A549 (cell line): ENCODE data around the gene HLA-A. TPM values are rescaled to one million over a fixed set of nuclear protein-coding genes. Genes with fewer than 3 reads are reported as not detected.

ENCODE experiments used
- ATAC-seq, 2 experiments: fragments of 200-7000 bp in 1 of 2; fragments of >200 bp in 1 of 2; cut with Nextera tagmentation in 1 of 2; cut with Tn5 transposase in 1 of 2; 3 replicates each; pipeline versions ENCODE4 v1.8.0 to v1.9.1; 2018 to 2020; ENCODE audit warnings: mild to moderate bottlenecking in 1 of 2, moderate library complexity in 1 of 2
- CTCF ChIA-PET: fragments of 300-600 bp; sonication (Branson Sonifier 250); formaldehyde crosslinking; extraction: SDS; loops from one replicate; lab custom pipeline; 2021; ENCODE audit warnings: antibody characterized with exemption, inconsistent platforms; lab: Yijun Ruan, JAX
- POLR2A ChIA-PET: fragments of 350-600 bp; formaldehyde crosslinking; extraction: SDS; loops from one replicate; lab custom pipeline; 2021; ENCODE audit warnings: antibody characterized with exemption, inconsistent platforms; lab: Yijun Ruan, JAX
- DNase-seq, 2 experiments: peaks; one replicate each; pipeline versions ENCODE4 v3.0.0 to v3.0.0-alpha.2; 2011 to 2016; ENCODE audit warnings: low read depth in 1 of 2, low spot score in 1 of 2
- FAIRE-seq: peaks from 2 replicates; lab custom pipeline; 2011; peaks lifted over from hg19 to GRCh38; lab: Jason Lieb, UNC
- H3K27ac ChIP-seq, 2 experiments: fragments of >200 bp; sonication (Bioruptor Twin); formaldehyde crosslinking; 3 replicates each; pipeline ENCODE4 v1.5.1; 2016 to 2017
- H3K4me1 ChIP-seq: fragments of >200 bp; sonication (Bioruptor Twin); formaldehyde crosslinking; 3 replicates; pipeline ENCODE4 v1.6.1; 2016
- H3K4me2 ChIP-seq: fragments of >200 bp; sonication (Bioruptor Twin); formaldehyde crosslinking; 3 replicates; pipeline ENCODE4 v1.6.1; 2016
- H3K4me3 ChIP-seq: fragments of >200 bp; sonication (Bioruptor Twin); formaldehyde crosslinking; 3 replicates; pipeline ENCODE4 v1.5.1; 2016
- H3K9me3 ChIP-seq: fragments of >200 bp; sonication (Bioruptor Twin); formaldehyde crosslinking; 3 replicates; pipeline ENCODE4 v1.6.1; 2016
- BHLHE40 ChIP-seq: IDR thresholded peaks from 2 replicates; pipeline ENCODE4 v1.6.1; 2012; ENCODE audit warnings: low read depth, low read length, inconsistent platforms
- CBX2 ChIP-seq: fragments of 200-600 bp; sonication (generic); IDR thresholded peaks from 2 replicates; pipeline ENCODE4 v1.6.1; 2016; ENCODE audit warnings: low read depth, mild to moderate bottlenecking, borderline replicate concordance
- CBX8 ChIP-seq: fragments of 200-600 bp; sonication (generic); IDR thresholded peaks from 2 replicates; pipeline ENCODE4 v1.6.1; 2016
- ESRRA ChIP-seq: fragments of 150-350 bp; IDR thresholded peaks from 2 replicates; pipeline ENCODE4 v1.6.1; 2014; ENCODE audit warnings: mild to moderate bottlenecking, low read length, borderline replicate concordance
- FOSL2 ChIP-seq, 2 experiments: fragments of 450-650 bp in 1 of 2; fragments of >200 bp in 1 of 2; sonication (Bioruptor Twin) in 1 of 2; formaldehyde crosslinking; IDR thresholded peaks; 2 replicates each; pipeline versions ENCODE4 v1.5.0 to v1.6.1; 2016 to 2020; ENCODE audit warnings: mild to moderate bottlenecking in 1 of 2, moderate library complexity in 1 of 2
- FOXS1 ChIP-seq: fragments of 250-450 bp; sonication (Bioruptor Pico); IDR thresholded peaks from 2 replicates; pipeline ENCODE4 v1.5.0; 2020; ENCODE audit warnings: mild to moderate bottlenecking, moderate library complexity
- HEYL ChIP-seq: fragments of 250-450 bp; sonication (Bioruptor Pico); IDR thresholded peaks from 2 replicates; pipeline ENCODE4 v1.8.0; 2021; ENCODE audit warnings: mild to moderate bottlenecking, moderate library complexity
- JUN ChIP-seq, 2 experiments: fragments of >200 bp; sonication (Bioruptor Twin); formaldehyde crosslinking; IDR thresholded peaks; 2 replicates in 1 of 2; 3 replicates in 1 of 2; pipeline ENCODE4 v1.6.1; 2016 to 2017
- MAFK ChIP-seq: fragments of 450-650 bp; IDR thresholded peaks from 2 replicates; pipeline ENCODE4 v1.6.1; 2014; ENCODE audit not compliant: partially characterized antibody
- MAZ ChIP-seq: fragments of 150-350 bp; IDR thresholded peaks from 2 replicates; pipeline ENCODE4 v1.6.1; 2014; ENCODE audit warnings: antibody characterized with exemption, low read depth, low read length, borderline replicate concordance
- MYC ChIP-seq: IDR thresholded peaks from 2 replicates; pipeline ENCODE4 v1.6.1; 2012; ENCODE audit warnings: mild to moderate bottlenecking, inconsistent platforms, low read length, improper control_type of control experiment, borderline replicate concordance
- NFE2L2 ChIP-seq: fragments of 150-350 bp; conservative IDR thresholded peaks from 2 replicates; pipeline ENCODE4 v1.6.1; 2014; ENCODE audit warnings: low read length
- POLR2A ChIP-seq: IDR thresholded peaks from 2 replicates; pipeline ENCODE4 v1.6.1; 2012; ENCODE audit warnings: mild to moderate bottlenecking, low read length
- RAD21 ChIP-seq, 2 experiments: fragments of >200 bp in 1 of 2; sonication (Bioruptor Twin) in 1 of 2; formaldehyde crosslinking in 1 of 2; IDR thresholded peaks in 1 of 2; conservative IDR thresholded peaks in 1 of 2; 2 replicates in 1 of 2; 3 replicates in 1 of 2; pipeline ENCODE4 v1.6.1; 2012 to 2018; ENCODE audit warnings: inconsistent platforms in 1 of 2
- RNF2 ChIP-seq: fragments of 200-600 bp; sonication (generic); IDR thresholded peaks from 2 replicates; pipeline ENCODE4 v1.6.1; 2016; ENCODE audit warnings: low read depth, mild to moderate bottlenecking, antibody characterized with exemption, moderate library complexity, borderline replicate concordance
- TFCP2L1 ChIP-seq: fragments of 250-450 bp; sonication (Bioruptor Pico); IDR thresholded peaks from 2 replicates; pipeline ENCODE4 v1.5.0; 2021; ENCODE audit warnings: mild to moderate bottlenecking
- ZSCAN20 ChIP-seq: fragments of 250-450 bp; sonication (Bioruptor Pico); IDR thresholded peaks from 2 replicates; pipeline ENCODE4 v1.8.0; 2022; ENCODE audit warnings: mild to moderate bottlenecking, moderate library complexity
- WGBS: methylation state at CpG from one replicate; pipeline ENCODE4 v1.1.6; 2017; ENCODE audit errors: missing lambda C conversion rate; 5-methylcytosine and 5-hydroxymethylcytosine counted together
- polyA plus RNA-seq, 4 experiments: library from polyadenylated mRNA; depleted of rRNA in 3 of 4; stranded (reverse); fragments of >200 nt; fragmentation: RNase III in 1 of 4; extraction: RNeasy Plus Mini Kit Qiagen cat#74134 plus additional on column Dnase treatment in 1 of 4; gene quantifications; 2 replicates in 3 of 4; 3 replicates in 1 of 4; pipeline ENCODE4 v1.2.3, GENCODE V29; 2011 to 2017
- TF ChIP-seq, protein P1 (sequence below): IDR thresholded peaks from 2 replicates; pipeline ENCODE4 v1.6.1; 2012
- TF ChIP-seq, protein P2 (sequence below): fragments of 200-600 bp; sonication (generic); IDR thresholded peaks from 2 replicates; pipeline ENCODE4 v1.6.1; 2016; ENCODE audit warnings: antibody characterized with exemption, mild to moderate bottlenecking, moderate library complexity
- TF ChIP-seq, protein P3 (sequence below): fragments of >200 bp; sonication (Bioruptor Twin); formaldehyde crosslinking; IDR thresholded peaks from 3 replicates; pipeline ENCODE4 v1.6.1; 2016

HLA-A gene
- polyA plus RNA-seq, 2 of the 4 experiments (the other 2 are of a cell fraction), result 78.8 to 95.0 TPM

DNA sequence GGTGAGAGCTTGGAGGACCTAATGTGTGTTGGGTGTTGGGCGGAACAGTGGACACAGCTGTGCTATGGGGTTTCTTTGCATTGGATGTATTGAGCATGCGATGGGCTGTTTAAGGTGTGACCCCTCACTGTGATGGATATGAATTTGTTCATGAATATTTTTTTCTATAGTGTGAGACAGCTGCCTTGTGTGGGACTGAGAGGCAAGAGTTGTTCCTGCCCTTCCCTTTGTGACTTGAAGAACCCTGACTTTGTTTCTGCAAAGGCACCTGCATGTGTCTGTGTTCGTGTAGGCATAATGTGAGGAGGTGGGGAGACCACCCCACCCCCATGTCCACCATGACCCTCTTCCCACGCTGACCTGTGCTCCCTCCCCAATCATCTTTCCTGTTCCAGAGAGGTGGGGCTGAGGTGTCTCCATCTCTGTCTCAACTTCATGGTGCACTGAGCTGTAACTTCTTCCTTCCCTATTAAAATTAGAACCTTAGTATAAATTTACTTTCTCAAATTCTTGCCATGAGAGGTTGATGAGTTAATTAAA is 3.0 kb downstream of the HLA-A start (continued):
- TF ChIP-seq CBX8, result no peak

DNA sequence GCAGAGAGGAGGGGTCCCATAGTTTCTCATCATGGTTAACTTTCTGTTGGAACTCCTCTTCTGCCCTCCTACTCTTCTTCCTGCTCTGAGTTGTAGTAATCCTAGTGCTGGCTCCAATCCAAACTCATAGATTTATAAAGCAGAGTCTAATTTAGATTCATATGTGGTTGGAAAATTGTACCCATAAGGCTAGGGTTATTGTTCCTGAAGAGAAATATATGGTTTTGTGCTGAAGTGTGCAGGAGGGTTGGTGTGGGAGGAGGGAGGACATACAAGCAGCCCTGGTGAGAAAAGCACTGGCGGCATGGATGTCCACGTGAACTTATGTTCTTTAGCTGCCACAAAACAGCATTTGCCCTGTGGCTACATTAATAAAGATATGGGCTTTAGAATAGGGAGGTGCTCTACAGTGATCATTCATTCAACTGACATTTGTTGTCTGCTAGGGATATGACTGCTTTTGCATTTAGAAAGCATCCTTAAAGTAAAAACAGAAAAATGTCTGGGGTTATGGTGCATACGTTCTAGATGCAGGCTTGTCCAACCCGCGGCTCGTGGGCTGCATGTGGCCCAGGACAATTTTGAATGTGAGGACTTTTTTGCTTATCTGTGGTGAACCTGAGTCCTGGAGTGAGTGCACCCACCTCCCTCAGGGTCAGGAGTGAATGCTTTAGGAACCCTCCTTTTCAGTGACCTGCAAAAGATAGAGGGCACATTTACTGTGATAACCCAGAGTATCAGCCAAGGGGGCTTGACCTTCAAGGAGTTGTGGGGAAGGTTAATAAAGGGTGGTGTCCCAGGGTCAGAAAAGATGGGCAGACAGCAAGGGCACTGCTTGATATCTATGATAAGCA is 4.1 kb downstream of the HLA-A start:
- Histone ChIP-seq H3K27ac (no peak overlapping the region), H3K9me3 (no peaks in the 10 kb centered on the region), H3K4me1 (no peaks in the 10 kb centered on the region), H3K4me3 (no peak overlapping the region), H3K4me2 (no peak overlapping the region)
- TF ChIP-seq NFE2L2 (no peak), RAD21 (conservative IDR thresholded peaks at IDR 0.05 in 1 of 2, IDR thresholded peaks at IDR 0.05 in 1 of 2) (no peak), HEYL (CRISPR knock-in tag) (no peak), JUN (IDR thresholded peaks at IDR 0.05) (no peak), CBX8 (no peak), POLR2A (no peak), BHLHE40 (no peak), TFCP2L1 (CRISPR knock-in tag) (no peak), ZSCAN20 (CRISPR knock-in tag) (no peak), CBX2 (no peak), RNF2 (no peak), MYC (no peak)
- TF ChIP-seq, protein P1, sequence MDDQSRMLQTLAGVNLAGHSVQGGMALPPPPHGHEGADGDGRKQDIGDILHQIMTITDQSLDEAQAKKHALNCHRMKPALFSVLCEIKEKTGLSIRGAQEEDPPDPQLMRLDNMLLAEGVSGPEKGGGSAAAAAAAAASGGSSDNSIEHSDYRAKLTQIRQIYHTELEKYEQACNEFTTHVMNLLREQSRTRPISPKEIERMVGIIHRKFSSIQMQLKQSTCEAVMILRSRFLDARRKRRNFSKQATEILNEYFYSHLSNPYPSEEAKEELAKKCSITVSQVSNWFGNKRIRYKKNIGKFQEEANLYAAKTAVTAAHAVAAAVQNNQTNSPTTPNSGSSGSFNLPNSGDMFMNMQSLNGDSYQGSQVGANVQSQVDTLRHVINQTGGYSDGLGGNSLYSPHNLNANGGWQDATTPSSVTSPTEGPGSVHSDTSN, result no peak
- ATAC-seq (no peak), DNase-seq (no peak), FAIRE-seq (no peak)
- WGBS, result 70% methylated on average over 6 of the region's 6 CpGs
- POLR2A ChIA-PET, result interaction anchor here (0.6 kb wide), 1 partner anchor 18 kb away, joined by 3 read pairs; no protein-coding TSS in a partner anchor
- CTCF ChIA-PET, result interaction anchor here (0.6 kb wide), 1 partner anchor 99 kb away, joined by 4 read pairs; no protein-coding TSS in a partner anchor

DNA sequence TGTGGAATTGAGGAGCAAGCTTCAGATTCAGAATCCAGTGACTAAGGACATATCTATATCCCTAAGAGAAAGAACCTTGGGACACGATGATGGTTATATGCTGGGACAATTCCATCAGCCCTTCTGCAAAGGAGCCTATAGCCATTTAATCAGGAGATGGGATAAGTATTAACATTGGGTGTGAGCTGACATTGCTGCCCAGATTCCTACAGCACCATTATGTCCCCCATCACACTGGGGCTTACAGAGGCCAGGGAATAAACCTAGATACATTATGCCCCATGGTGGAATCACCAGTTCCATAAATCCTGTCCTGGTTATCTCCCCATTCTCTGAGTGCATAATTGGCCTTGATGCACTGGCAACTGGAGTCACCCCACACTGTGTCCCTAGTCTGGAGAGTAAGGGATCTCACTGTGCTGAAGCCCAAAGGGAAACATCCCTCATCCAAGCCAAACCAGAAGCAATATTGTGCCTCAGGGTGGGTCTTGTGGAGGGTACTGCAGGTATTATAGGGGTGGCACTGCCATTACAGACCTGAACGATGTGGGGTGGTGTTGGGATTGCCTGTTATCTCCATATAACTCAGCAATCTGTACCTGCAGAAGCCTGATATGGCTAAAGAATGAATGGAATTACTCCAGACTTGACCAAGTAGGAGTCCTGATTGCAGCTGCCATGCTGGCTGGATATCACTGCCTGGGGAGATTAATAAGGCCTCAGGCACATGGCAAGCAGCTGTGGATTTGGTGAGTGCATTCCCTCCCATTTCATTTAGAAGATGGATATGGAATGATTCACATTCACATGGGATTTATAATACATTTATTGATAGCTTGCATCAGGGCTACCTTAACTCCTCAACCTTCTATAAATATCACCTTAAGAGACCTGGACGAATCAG is 5.0 kb downstream of the HLA-A start:
- no peak for ATAC-seq
- CTCF ChIA-PET, result no interaction called here
- POLR2A ChIA-PET, result no interaction called here
- Histone ChIP-seq H3K4me2 (no peak overlapping the region), H3K9me3 (no peaks in the 10 kb centered on the region), H3K4me3 (no peak overlapping the region), H3K27ac (no peak overlapping the region), H3K4me1 (no peaks in the 10 kb centered on the region; the same call in 2 of the 3 replicates)
- 57% methylated on average over 3 of the region's 3 CpGs for WGBS
- no peak for FAIRE-seq
- TF ChIP-seq, protein P2, sequence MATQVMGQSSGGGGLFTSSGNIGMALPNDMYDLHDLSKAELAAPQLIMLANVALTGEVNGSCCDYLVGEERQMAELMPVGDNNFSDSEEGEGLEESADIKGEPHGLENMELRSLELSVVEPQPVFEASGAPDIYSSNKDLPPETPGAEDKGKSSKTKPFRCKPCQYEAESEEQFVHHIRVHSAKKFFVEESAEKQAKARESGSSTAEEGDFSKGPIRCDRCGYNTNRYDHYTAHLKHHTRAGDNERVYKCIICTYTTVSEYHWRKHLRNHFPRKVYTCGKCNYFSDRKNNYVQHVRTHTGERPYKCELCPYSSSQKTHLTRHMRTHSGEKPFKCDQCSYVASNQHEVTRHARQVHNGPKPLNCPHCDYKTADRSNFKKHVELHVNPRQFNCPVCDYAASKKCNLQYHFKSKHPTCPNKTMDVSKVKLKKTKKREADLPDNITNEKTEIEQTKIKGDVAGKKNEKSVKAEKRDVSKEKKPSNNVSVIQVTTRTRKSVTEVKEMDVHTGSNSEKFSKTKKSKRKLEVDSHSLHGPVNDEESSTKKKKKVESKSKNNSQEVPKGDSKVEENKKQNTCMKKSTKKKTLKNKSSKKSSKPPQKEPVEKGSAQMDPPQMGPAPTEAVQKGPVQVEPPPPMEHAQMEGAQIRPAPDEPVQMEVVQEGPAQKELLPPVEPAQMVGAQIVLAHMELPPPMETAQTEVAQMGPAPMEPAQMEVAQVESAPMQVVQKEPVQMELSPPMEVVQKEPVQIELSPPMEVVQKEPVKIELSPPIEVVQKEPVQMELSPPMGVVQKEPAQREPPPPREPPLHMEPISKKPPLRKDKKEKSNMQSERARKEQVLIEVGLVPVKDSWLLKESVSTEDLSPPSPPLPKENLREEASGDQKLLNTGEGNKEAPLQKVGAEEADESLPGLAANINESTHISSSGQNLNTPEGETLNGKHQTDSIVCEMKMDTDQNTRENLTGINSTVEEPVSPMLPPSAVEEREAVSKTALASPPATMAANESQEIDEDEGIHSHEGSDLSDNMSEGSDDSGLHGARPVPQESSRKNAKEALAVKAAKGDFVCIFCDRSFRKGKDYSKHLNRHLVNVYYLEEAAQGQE, result no peak
- TF ChIP-seq MAZ, result no peak
- no peak for TF ChIP-seq MAFK
- no peak for TF ChIP-seq ESRRA
- TF ChIP-seq, protein P3, sequence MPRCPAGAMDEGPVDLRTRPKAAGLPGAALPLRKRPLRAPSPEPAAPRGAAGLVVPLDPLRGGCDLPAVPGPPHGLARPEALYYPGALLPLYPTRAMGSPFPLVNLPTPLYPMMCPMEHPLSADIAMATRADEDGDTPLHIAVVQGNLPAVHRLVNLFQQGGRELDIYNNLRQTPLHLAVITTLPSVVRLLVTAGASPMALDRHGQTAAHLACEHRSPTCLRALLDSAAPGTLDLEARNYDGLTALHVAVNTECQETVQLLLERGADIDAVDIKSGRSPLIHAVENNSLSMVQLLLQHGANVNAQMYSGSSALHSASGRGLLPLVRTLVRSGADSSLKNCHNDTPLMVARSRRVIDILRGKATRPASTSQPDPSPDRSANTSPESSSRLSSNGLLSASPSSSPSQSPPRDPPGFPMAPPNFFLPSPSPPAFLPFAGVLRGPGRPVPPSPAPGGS, result no peak
- no peak for TF ChIP-seq FOSL2 (IDR thresholded peaks at IDR 0.05)
- TF ChIP-seq FOSL2 (CRISPR knock-in tag; IDR thresholded peaks at IDR 0.05), result no peak
- no peak for TF ChIP-seq FOXS1
- DNase-seq, result no peak
